ENCODE results near the gene ENOX1.

ENOX1 gene

GRCh38 chr13:43544631-43545030 is 242.1 kb downstream of the ENOX1 start:
- Mint-ChIP-seq H3K36me3 (ENCODE audit: insufficient read depth) (no peaks in the 10 kb centered on the region), H3K27ac (no peak overlapping the region), H3K4me3 (no peak overlapping the region), H3K9me3 (no peaks in the 10 kb centered on the region), H3K4me1 (ENCODE audit: low read depth in 2 of 2) (peaks cover 0 to 2% of the 10 kb centered on the region in 2 donors), H3K27me3 (peaks cover 0 to 6% of the 10 kb centered on the region in 2 donors)
- DNase-seq (no peak), ATAC-seq (replicated peaks) (no peak)

GRCh38 chr13:43544011-43544410 is 242.8 kb downstream of the ENOX1 start:
- ATAC-seq (replicated peaks) (no peak), DNase-seq (no peak)
- no peaks in the 10 kb centered on the region for H3K36me3 Mint-ChIP-seq (ENCODE audit: insufficient read depth)
- no peak overlapping the region for H3K27ac Mint-ChIP-seq
- H3K4me3 Mint-ChIP-seq: no peak overlapping the region
- peaks cover 0 to 2% of the 10 kb centered on the region in 2 donors for H3K4me1 Mint-ChIP-seq (ENCODE audit: low read depth in 2 of 2)
- peaks cover 0 to 4% of the 10 kb centered on the region in 2 donors for H3K27me3 Mint-ChIP-seq
- no peaks in the 10 kb centered on the region for H3K9me3 Mint-ChIP-seq

GRCh38 chr13:43543331-43543730 is 243.4 kb downstream of the ENOX1 start:
- no peak for ATAC-seq (replicated peaks)
- H3K27me3 Mint-ChIP-seq: no peaks in the 10 kb centered on the region
- H3K9me3 Mint-ChIP-seq: no peaks in the 10 kb centered on the region

GRCh38 chr13:43537124-43537523 is 249.6 kb downstream of the ENOX1 start:
- no peaks in the 10 kb centered on the region for H3K27me3 Mint-ChIP-seq
- H3K27ac Mint-ChIP-seq: no peak overlapping the region
- H3K4me3 Mint-ChIP-seq: no peak overlapping the region
- H3K4me1 Mint-ChIP-seq (ENCODE audit: low read depth in 2 of 2): no peaks in the 10 kb centered on the region
- ATAC-seq (replicated peaks) (no peak), DNase-seq (no peak)
- H3K36me3 Mint-ChIP-seq (ENCODE audit: insufficient read depth): no peaks in the 10 kb centered on the region
- H3K9me3 Mint-ChIP-seq: no peaks in the 10 kb centered on the region

More at GRCh38 chr13:43543331-43543730, 243.4 kb downstream of the ENOX1 start:
- Mint-ChIP-seq H3K27ac (no peak overlapping the region), H3K4me1 (ENCODE audit: low read depth in 2 of 2) (peaks cover 0 to 2% of the 10 kb centered on the region in 2 donors), H3K4me3 (no peak overlapping the region), H3K36me3 (ENCODE audit: insufficient read depth) (no peaks in the 10 kb centered on the region)
- no peak for DNase-seq

GRCh38 chr13:43529796-43530195 is 257.0 kb downstream of the ENOX1 start:
- Mint-ChIP-seq H3K36me3 (ENCODE audit: insufficient read depth) (no peaks in the 10 kb centered on the region), H3K4me1 (ENCODE audit: low read depth in 2 of 2) (no peaks in the 10 kb centered on the region), H3K9me3 (no peaks in the 10 kb centered on the region), H3K27ac (no peak overlapping the region), H3K4me3 (no peak overlapping the region), H3K27me3 (no peaks in the 10 kb centered on the region)
- DNase-seq (no peak), ATAC-seq (replicated peaks) (no peak)

GRCh38 chr13:43528992-43529391 is 257.8 kb downstream of the ENOX1 start:
- Mint-ChIP-seq H3K4me1 (ENCODE audit: low read depth in 2 of 2) (no peaks in the 10 kb centered on the region), H3K27ac (no peak overlapping the region), H3K4me3 (no peak overlapping the region), H3K9me3 (peaks cover 0 to 2% of the 10 kb centered on the region in 2 donors), H3K27me3 (no peaks in the 10 kb centered on the region), H3K36me3 (ENCODE audit: insufficient read depth) (no peaks in the 10 kb centered on the region)
- DNase-seq (no peak), ATAC-seq (replicated peaks) (no peak)

- H3K4me3 Mint-ChIP-seq: no peak overlapping the region
- peaks cover 0 to 2% of the 10 kb centered on the region in 2 donors for H3K9me3 Mint-ChIP-seq
- DNase-seq (no peak), ATAC-seq (replicated peaks) (no peak)
- no peaks in the 10 kb centered on the region for H3K36me3 Mint-ChIP-seq (ENCODE audit: insufficient read depth)
- peaks cover 0 to 9% of the 10 kb centered on the region in 2 donors for H3K27me3 Mint-ChIP-seq
- no peaks in the 10 kb centered on the region for H3K4me1 Mint-ChIP-seq (ENCODE audit: low read depth in 2 of 2)
- no peak overlapping the region for H3K27ac Mint-ChIP-seq
Measured at GRCh38 chr13:43522788-43523187, 264.0 kb downstream of the ENOX1 start.

- H3K9me3 Mint-ChIP-seq: peaks cover 0 to 2% of the 10 kb centered on the region in 2 donors
- H3K4me1 Mint-ChIP-seq (ENCODE audit: low read depth in 2 of 2): no peaks in the 10 kb centered on the region
- H3K36me3 Mint-ChIP-seq (ENCODE audit: insufficient read depth): no peaks in the 10 kb centered on the region
- DNase-seq: no peak
- peaks cover 0 to 9% of the 10 kb centered on the region in 2 donors for H3K27me3 Mint-ChIP-seq
- H3K4me3 Mint-ChIP-seq: no peak overlapping the region
- H3K27ac Mint-ChIP-seq: no peak overlapping the region
- ATAC-seq (replicated peaks): no peak
Measured at GRCh38 chr13:43520351-43520750, 266.4 kb downstream of the ENOX1 start.

GRCh38 chr13:43518833-43519232 is 267.9 kb downstream of the ENOX1 start:
- H3K4me1 Mint-ChIP-seq (ENCODE audit: low read depth in 2 of 2): no peaks in the 10 kb centered on the region
- no peaks in the 10 kb centered on the region for H3K9me3 Mint-ChIP-seq
- H3K27me3 Mint-ChIP-seq: peaks cover 0 to 9% of the 10 kb centered on the region in 2 donors
- ATAC-seq (replicated peaks) (no peak), DNase-seq (no peak)
- H3K27ac Mint-ChIP-seq: no peak overlapping the region
- H3K4me3 Mint-ChIP-seq: no peak overlapping the region
- H3K36me3 Mint-ChIP-seq (ENCODE audit: insufficient read depth): no peaks in the 10 kb centered on the region

- Mint-ChIP-seq H3K27me3 (peaks cover 0 to 9% of the 10 kb centered on the region in 2 donors), H3K9me3 (no peaks in the 10 kb centered on the region), H3K27ac (no peak overlapping the region), H3K4me1 (ENCODE audit: low read depth in 2 of 2) (no peaks in the 10 kb centered on the region), H3K4me3 (no peak overlapping the region), H3K36me3 (ENCODE audit: insufficient read depth) (no peaks in the 10 kb centered on the region)
- DNase-seq (no peak), ATAC-seq (replicated peaks) (no peak)
Measured at GRCh38 chr13:43516401-43516833, 270.4 kb downstream of the ENOX1 start.

GRCh38 chr13:43515531-43515930 is 271.2 kb downstream of the ENOX1 start:
- H3K36me3 Mint-ChIP-seq (ENCODE audit: insufficient read depth): no peaks in the 10 kb centered on the region
- peaks cover 0 to 9% of the 10 kb centered on the region in 2 donors for H3K27me3 Mint-ChIP-seq
- H3K9me3 Mint-ChIP-seq: no peaks in the 10 kb centered on the region
- no peaks in the 10 kb centered on the region for H3K4me1 Mint-ChIP-seq (ENCODE audit: low read depth in 2 of 2)
- no peak overlapping the region for H3K27ac Mint-ChIP-seq
- DNase-seq: no peak
- no peak overlapping the region for H3K4me3 Mint-ChIP-seq
- no peak for ATAC-seq (replicated peaks)

- no peak overlapping the region for H3K4me3 Mint-ChIP-seq
- H3K4me1 Mint-ChIP-seq (ENCODE audit: low read depth in 2 of 2): no peaks in the 10 kb centered on the region
- ATAC-seq (replicated peaks) (no peak), DNase-seq (no peak)
- H3K27ac Mint-ChIP-seq: no peak overlapping the region
- H3K9me3 Mint-ChIP-seq: no peaks in the 10 kb centered on the region
- no peaks in the 10 kb centered on the region for H3K36me3 Mint-ChIP-seq (ENCODE audit: insufficient read depth)
- H3K27me3 Mint-ChIP-seq: no peaks in the 10 kb centered on the region
Measured at GRCh38 chr13:43514311-43514710, 272.5 kb downstream of the ENOX1 start.

GRCh38 chr13:43512221-43512620 is 274.6 kb downstream of the ENOX1 start:
- DNase-seq: no peak
- no peaks in the 10 kb centered on the region for H3K9me3 Mint-ChIP-seq
- H3K4me1 Mint-ChIP-seq (ENCODE audit: low read depth in 2 of 2): no peaks in the 10 kb centered on the region
- no peak for ATAC-seq (replicated peaks)
- H3K27me3 Mint-ChIP-seq: no peaks in the 10 kb centered on the region
- H3K36me3 Mint-ChIP-seq (ENCODE audit: insufficient read depth): no peaks in the 10 kb centered on the region
- H3K27ac Mint-ChIP-seq: no peak overlapping the region
- H3K4me3 Mint-ChIP-seq: no peak overlapping the region

GRCh38 chr13:43510956-43511901 is 275.5 kb downstream of the ENOX1 start:
- no peaks in the 10 kb centered on the region for H3K36me3 Mint-ChIP-seq (ENCODE audit: insufficient read depth)
- DNase-seq: no peak

More at GRCh38 chr13:43510956-43511901, 275.5 kb downstream of the ENOX1 start:
- Mint-ChIP-seq H3K27me3 (no peaks in the 10 kb centered on the region), H3K4me1 (ENCODE audit: low read depth in 2 of 2) (no peaks in the 10 kb centered on the region), H3K4me3 (no peak overlapping the region), H3K9me3 (no peaks in the 10 kb centered on the region), H3K27ac (no peak overlapping the region)
- no peak for ATAC-seq (replicated peaks)
